Stomach (tissue), 9 donors: Measurements from ENCODE around the gene PUS3. TPM values are rescaled to one million over a fixed set of nuclear protein-coding genes. Genes with fewer than 3 reads are reported as not detected.

Experiments
- DNase-seq, 2 donors: peaks; one replicate each; pipeline versions ENCODE4 v3.0.0 to v3.0.0-alpha.2; 2013 to 2019
- H3K27ac ChIP-seq, 5 donors: fragments of 200-600 bp in 4 of 5; sonication (generic) in 4 of 5; one replicate each; pipeline ENCODE4 v1.5.1; 2013 to 2019; ENCODE audit warnings: mild to moderate bottlenecking in 1 of 5, moderate library complexity in 1 of 5
- H3K27me3 ChIP-seq, 3 donors: fragments of 200-600 bp; sonication (generic); one replicate each; pipeline ENCODE4 v1.5.1; 2017 to 2019; ENCODE audit warnings: mixed run types in 1 of 3
- H3K36me3 ChIP-seq, 4 donors: fragments of 200-600 bp; sonication (generic); 1 replicate in 3 of 4; 2 replicates in 1 of 4; pipeline ENCODE4 v1.5.1; 2016 to 2019
- H3K4me1 ChIP-seq, 4 donors: fragments of 200-600 bp; sonication (generic); one replicate each; pipeline ENCODE4 v1.5.1; 2016 to 2019
- H3K4me3 ChIP-seq, 4 donors: fragments of 200-600 bp; sonication (generic) in 3 of 4; one replicate each; pipeline ENCODE4 v1.5.1; 2016 to 2019; ENCODE audit warnings: mild to moderate bottlenecking in 1 of 4
- H3K9me3 ChIP-seq, 4 donors: fragments of 200-600 bp; sonication (generic); one replicate each; pipeline ENCODE4 v1.5.1; 2016 to 2019
- EP300 ChIP-seq: sonication (generic); formaldehyde crosslinking; IDR thresholded peaks from one replicate; pipeline ENCODE4 v1.6.1; 2017; ENCODE audit warnings: antibody characterized with exemption
- POLR2A ChIP-seq, 4 donors: fragments of 450-650 bp; IDR thresholded peaks; one replicate each; pipeline ENCODE4 v1.6.1; 2016; ENCODE audit warnings: antibody characterized with exemption in 4 of 4, control low read depth in 2 of 4, mild to moderate bottlenecking in 1 of 4, moderate library complexity in 1 of 4
- POLR2AphosphoS5 ChIP-seq, 3 donors: sonication (generic); formaldehyde crosslinking; IDR thresholded peaks; one replicate each; pipeline ENCODE4 v1.6.1; 2016; ENCODE audit warnings: antibody characterized with exemption in 3 of 3
- WGBS, 5 donors: extraction: QIAGEN DNeasy Blood & Tissue Kit in 3 of 5; methylation state at CpG; one replicate each; pipeline versions ENCODE4 v1.1.5 to v1.1.7; 2013 to 2018; 5-methylcytosine and 5-hydroxymethylcytosine counted together
- intact Hi-C: fragments of 100-400 bp; cut with DNase I; formaldehyde crosslinking; loops from one replicate; pipeline ENCODE4 v1.15.1; 2023; ENCODE audit warnings: low total_unique reads
- polyA plus RNA-seq, 3 donors: library from polyadenylated mRNA; stranded (reverse); fragments of 200-250 nt; gene quantifications; one replicate each; pipeline ENCODE4 v1.2.3, GENCODE V29; 2013
- total RNA-seq, 5 donors: library from RNA; depleted of rRNA; stranded (reverse); fragments of >200 nt; gene quantifications; one replicate each; pipeline versions ENCODE4 v1.1.0 to v1.2.3, GENCODE V29; 2014 to 2016
- TF ChIP-seq, protein P1 (sequence below), 7 experiments: fragments of 450-650 bp in 4 of 7; fragments of 200-600 bp in 3 of 7; sonication (generic) in 3 of 7; IDR thresholded peaks; one replicate each; pipeline ENCODE4 v1.5.1; 2016 to 2019; ENCODE audit warnings: antibody characterized with exemption in 7 of 7, control low read depth in 2 of 7, mild to moderate bottlenecking in 1 of 7
- donor health status: healthy with polysubstance abuse.
- donor health status: Bipolar disorder and iron deficiency.
- donor health status: healthy.

The PUS3 gene
- total and polyA plus RNA-seq, 8 donors, result 0.58 to 15.1 (median 9.2) TPM

GRCh38 chr11:125940145-125940544 lies 37.1 kb upstream of the PUS3 start:
- TF ChIP-seq POLR2AphosphoS5 (IDR thresholded peaks at IDR 0.05), result no peak
- TF ChIP-seq POLR2A (IDR thresholded peaks at IDR 0.05), result no peak
- TF ChIP-seq, protein P1, sequence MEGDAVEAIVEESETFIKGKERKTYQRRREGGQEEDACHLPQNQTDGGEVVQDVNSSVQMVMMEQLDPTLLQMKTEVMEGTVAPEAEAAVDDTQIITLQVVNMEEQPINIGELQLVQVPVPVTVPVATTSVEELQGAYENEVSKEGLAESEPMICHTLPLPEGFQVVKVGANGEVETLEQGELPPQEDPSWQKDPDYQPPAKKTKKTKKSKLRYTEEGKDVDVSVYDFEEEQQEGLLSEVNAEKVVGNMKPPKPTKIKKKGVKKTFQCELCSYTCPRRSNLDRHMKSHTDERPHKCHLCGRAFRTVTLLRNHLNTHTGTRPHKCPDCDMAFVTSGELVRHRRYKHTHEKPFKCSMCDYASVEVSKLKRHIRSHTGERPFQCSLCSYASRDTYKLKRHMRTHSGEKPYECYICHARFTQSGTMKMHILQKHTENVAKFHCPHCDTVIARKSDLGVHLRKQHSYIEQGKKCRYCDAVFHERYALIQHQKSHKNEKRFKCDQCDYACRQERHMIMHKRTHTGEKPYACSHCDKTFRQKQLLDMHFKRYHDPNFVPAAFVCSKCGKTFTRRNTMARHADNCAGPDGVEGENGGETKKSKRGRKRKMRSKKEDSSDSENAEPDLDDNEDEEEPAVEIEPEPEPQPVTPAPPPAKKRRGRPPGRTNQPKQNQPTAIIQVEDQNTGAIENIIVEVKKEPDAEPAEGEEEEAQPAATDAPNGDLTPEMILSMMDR (IDR thresholded peaks at IDR 0.05), result no peak
- TF ChIP-seq EP300, result no peak
- Histone ChIP-seq H3K4me3 (no peak overlapping the region), H3K4me1 (peaks cover 0 to 6% (median 3%) of the 10 kb centered on the region in 4 donors), H3K9me3 (no peaks in the 10 kb centered on the region), H3K27me3 (peaks cover 0 to 5% (median 0%) of the 10 kb centered on the region in 3 donors), H3K27ac (no peak overlapping the region), H3K36me3 (no peaks in the 10 kb centered on the region)
- intact Hi-C loops, result loop anchor here (5.0 kb wide), 1 partner anchor 257 kb away; no protein-coding TSS in a partner anchor
- DNase-seq, result peak in 1 of 2 donors; percentile 11
- 91 to 100% (median 98%) methylated on average over 4 of the region's 4 CpGs for WGBS, 5 donors

DNA sequence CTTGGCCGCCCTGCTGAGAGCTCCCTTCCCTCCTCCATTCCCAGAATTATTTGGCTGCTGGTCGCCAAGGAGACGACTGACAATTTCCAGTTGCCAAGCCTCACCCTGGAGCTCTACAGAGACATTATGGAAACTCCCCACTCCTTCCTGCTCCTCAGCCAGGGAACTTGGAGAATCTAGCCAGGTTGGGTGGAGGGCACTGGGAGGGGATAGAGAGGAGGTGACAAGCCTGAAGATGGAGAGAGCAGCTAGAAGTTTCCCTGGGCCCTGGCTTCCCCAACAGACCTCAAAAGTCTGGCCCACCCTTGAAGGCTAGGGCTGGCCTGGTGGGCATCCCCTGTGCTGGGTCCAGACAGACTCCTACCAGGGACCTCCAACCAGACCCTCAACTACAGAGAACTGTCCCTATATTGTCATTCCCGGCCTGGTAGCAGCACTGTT lies 36.1 kb upstream of the PUS3 start:
- DNase-seq, result peak; percentile 5 to 83
- Histone ChIP-seq H3K27me3 (peaks cover 0 to 4% (median 0%) of the 10 kb centered on the region in 3 donors), H3K4me1 (peaks cover 0 to 6% (median 3%) of the 10 kb centered on the region in 4 donors), H3K36me3 (no peaks in the 10 kb centered on the region), H3K9me3 (no peaks in the 10 kb centered on the region), H3K4me3 (no peak overlapping the region), H3K27ac (no peak overlapping the region)
- TF ChIP-seq, protein P1 (IDR thresholded peaks at IDR 0.05), result no peak
- no peak for TF ChIP-seq EP300
- TF ChIP-seq POLR2A (IDR thresholded peaks at IDR 0.05), result no peak
- TF ChIP-seq POLR2AphosphoS5 (IDR thresholded peaks at IDR 0.05), result no peak
- intact Hi-C loops, result loop anchor here (5.0 kb wide), 1 partner anchor 248 kb away; no protein-coding TSS in a partner anchor
- 41 to 71% (median 63%) methylated on average over 4 of the region's 4 CpGs for WGBS, 5 donors

GRCh38 chr11:125938418-125938817 lies 35.4 kb upstream of the PUS3 start:
- Histone ChIP-seq H3K4me3 (no peak overlapping the region), H3K9me3 (no peaks in the 10 kb centered on the region), H3K36me3 (no peaks in the 10 kb centered on the region), H3K27me3 (peaks cover 0 to 4% (median 0%) of the 10 kb centered on the region in 3 donors), H3K27ac (no peak overlapping the region), H3K4me1 (peaks cover 0 to 6% (median 3%) of the 10 kb centered on the region in 4 donors)
- intact Hi-C loops, result loop anchor here (5.0 kb wide), 1 partner anchor 249 kb away; no protein-coding TSS in a partner anchor
- DNase-seq, result peak; percentile 3 to 17
- TF ChIP-seq, protein P1 (IDR thresholded peaks at IDR 0.05), result no peak
- TF ChIP-seq POLR2A (IDR thresholded peaks at IDR 0.05) (no peak), EP300 (no peak), POLR2AphosphoS5 (IDR thresholded peaks at IDR 0.05) (no peak)
- 79 to 91% (median 86%) methylated on average over 5 of the region's 5 CpGs for WGBS, 5 donors

DNA sequence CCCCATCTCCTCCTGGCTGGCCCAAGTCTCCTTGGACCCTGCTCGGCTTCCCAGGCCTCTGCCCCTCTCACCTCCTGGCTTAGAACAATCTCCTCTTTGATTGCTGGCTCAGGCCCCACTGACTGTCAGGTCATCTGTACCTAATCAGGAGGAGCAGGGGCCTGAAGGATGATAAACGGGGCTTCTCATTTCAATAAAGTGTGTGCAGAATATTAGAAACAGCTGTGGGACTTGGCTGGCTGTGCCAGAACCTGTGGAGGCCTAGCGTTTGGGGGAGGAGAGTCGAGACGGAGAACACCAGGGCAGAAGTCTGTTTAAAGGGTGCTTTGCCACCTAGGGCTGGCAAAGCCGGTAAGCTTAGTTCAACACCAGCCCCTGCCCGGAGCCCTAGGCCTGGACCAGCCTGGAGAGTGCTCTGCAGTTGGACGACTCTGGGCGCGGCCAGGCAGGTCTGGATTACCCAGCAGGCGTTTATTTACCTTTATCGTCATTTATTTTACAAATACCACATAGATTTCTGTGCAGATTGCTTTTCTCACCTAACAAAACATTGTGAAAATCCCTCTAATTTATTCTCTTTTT lies 32.7 kb upstream of the PUS3 start:
- Histone ChIP-seq H3K4me3 (no peak overlapping the region), H3K27ac (no peak overlapping the region), H3K4me1 (no peaks in the 10 kb centered on the region), H3K27me3 (peaks cover 0 to 11% (median 5%) of the 10 kb centered on the region in 3 donors), H3K9me3 (no peaks in the 10 kb centered on the region), H3K36me3 (no peaks in the 10 kb centered on the region)
- intact Hi-C loops, result loop anchor here (5.0 kb wide), 1 partner anchor 252 kb away; no protein-coding TSS in a partner anchor
- 56 to 65% (median 61%) methylated on average over 12 of the region's 12 CpGs for WGBS, 5 donors
- TF ChIP-seq POLR2A (IDR thresholded peaks at IDR 0.05) (no peak), POLR2AphosphoS5 (IDR thresholded peaks at IDR 0.05) (no peak), EP300 (no peak)
- TF ChIP-seq, protein P1 (IDR thresholded peaks at IDR 0.05), result no peak
- DNase-seq, result peak; percentile 9 to 46
